Measurements from ENCODE around the gene CEP95. TPM values are rescaled to one million over a fixed set of nuclear protein-coding genes. Genes with fewer than 3 reads are reported as not detected.

CEP95 gene
- total RNA-seq, 4 donors from 2014 or later = 34.8 to 100.0 (median 69.8) TPM

- TF ChIP-seq POLR2A (IDR thresholded peaks at IDR 0.05) (no peak), CTCF (IDR thresholded peaks at IDR 0.05) (no peak)
- Histone ChIP-seq H3K9me3 (no peaks in the 10 kb centered on the region), H3K27ac (no peak overlapping the region), H3K27me3 (no peaks in the 10 kb centered on the region), H3K4me1 (no peaks in the 10 kb centered on the region), H3K36me3 (no peaks in the 10 kb centered on the region), H3K4me3 (no peak overlapping the region)
- intact Hi-C loops (cut with DNase I; ENCODE audit: low total_unique reads) = no loop called here
- DNase-seq = no peak
Measured at GRCh38 chr17:64546716-64547115, 39.9 kb downstream of the CEP95 start.

DNA sequence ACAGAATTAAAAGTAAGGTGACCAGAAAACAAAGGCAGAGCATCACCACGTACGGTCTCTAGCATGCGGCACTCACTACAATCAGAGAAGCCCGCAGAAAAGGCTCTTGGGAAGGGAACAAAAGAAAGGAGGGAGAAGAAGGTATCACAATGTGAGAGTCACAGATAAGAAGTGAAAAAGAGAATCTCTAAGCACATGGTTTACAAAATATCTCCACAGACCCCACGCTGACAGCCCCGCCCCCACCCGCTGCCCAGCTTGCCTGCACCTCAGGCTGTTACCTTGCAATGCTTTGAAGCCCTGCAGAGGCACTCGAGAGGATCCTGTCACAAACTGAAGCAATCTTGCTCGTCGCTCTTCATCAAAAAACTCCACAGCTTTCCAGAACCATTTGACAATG, 40.5 kb downstream of the CEP95 start:
- intact Hi-C loops (cut with DNase I; ENCODE audit: low total_unique reads) = no loop called here
- TF ChIP-seq CTCF (IDR thresholded peaks at IDR 0.05) (no peak), POLR2A (IDR thresholded peaks at IDR 0.05) (no peak)
- Histone ChIP-seq H3K36me3 (no peaks in the 10 kb centered on the region), H3K27me3 (no peaks in the 10 kb centered on the region), H3K27ac (no peak overlapping the region), H3K9me3 (no peaks in the 10 kb centered on the region), H3K4me3 (no peak overlapping the region), H3K4me1 (no peaks in the 10 kb centered on the region)
- no peak for DNase-seq

DNA sequence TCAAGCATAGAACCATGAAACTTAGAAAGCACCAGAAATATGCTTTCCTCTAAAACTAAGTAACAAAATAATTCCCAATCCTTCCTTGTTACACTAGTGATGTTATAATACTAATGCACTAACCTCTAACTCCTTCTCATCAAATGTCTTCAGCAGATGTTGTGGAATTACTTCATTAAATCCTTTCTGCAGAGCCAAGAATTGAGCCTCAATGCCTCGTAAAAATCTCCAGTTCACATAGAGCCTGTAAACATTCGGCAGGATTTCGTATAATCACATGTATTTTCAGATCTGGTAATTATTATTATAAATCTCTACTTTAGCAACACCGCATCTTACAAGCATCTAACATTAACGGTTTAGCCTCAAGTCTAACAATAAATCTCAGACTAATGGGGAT, 44.7 kb downstream of the CEP95 start:
- intact Hi-C loops (cut with DNase I; ENCODE audit: low total_unique reads) = no loop called here
- no peaks in the 10 kb centered on the region for H3K27me3 ChIP-seq
- H3K27ac ChIP-seq = no peak overlapping the region
- TF ChIP-seq CTCF (IDR thresholded peaks at IDR 0.05) (no peak), POLR2A (IDR thresholded peaks at IDR 0.05) (no peak)
- no peaks in the 10 kb centered on the region for H3K36me3 ChIP-seq
- DNase-seq = no peak
- H3K4me1 ChIP-seq = no peaks in the 10 kb centered on the region
- no peak overlapping the region for H3K4me3 ChIP-seq
- no peaks in the 10 kb centered on the region for H3K9me3 ChIP-seq

DNA sequence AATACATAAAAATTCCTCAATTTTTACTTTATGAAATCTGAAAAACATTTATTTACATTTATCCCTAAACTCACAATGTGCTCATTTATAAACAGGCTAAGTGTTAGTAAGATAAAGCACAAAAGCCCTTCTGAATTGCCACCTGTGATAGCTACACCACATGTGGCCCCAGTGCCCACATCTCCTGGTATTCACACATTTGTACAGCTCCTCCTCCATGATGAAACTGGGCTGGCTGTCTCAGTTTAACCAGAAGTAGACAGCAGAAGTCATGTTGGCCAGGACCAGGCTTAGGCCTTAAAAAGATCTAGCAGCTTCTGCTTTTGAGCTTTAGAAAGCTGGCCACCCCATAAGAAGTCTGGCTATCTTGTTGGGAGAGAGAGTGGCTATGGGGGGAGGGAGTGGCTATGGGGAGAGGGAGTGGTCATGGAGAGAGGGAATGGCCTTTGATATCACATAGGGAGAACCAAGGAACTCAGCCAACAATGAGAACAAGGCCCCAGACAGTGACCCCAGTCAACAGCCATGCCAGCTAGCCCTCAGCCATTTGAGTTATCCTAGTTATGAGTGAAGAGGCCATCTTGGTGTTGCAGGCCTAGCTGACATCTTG, 47.4 kb downstream of the CEP95 start:
- no peaks in the 10 kb centered on the region for H3K9me3 ChIP-seq
- H3K27me3 ChIP-seq = no peaks in the 10 kb centered on the region
- H3K4me3 ChIP-seq = no peak overlapping the region
- intact Hi-C loops (cut with DNase I; ENCODE audit: low total_unique reads) = no loop called here
- DNase-seq = no peak
- H3K27ac ChIP-seq = no peak overlapping the region
- TF ChIP-seq POLR2A (IDR thresholded peaks at IDR 0.05) (no peak), CTCF (IDR thresholded peaks at IDR 0.05) (no peak)
- H3K36me3 ChIP-seq = no peaks in the 10 kb centered on the region
- no peaks in the 10 kb centered on the region for H3K4me1 ChIP-seq

- no peaks in the 10 kb centered on the region for H3K9me3 ChIP-seq
- intact Hi-C loops (cut with DNase I; ENCODE audit: low total_unique reads) = no loop called here
- TF ChIP-seq POLR2A (IDR thresholded peaks at IDR 0.05) (no peak), CTCF (IDR thresholded peaks at IDR 0.05) (no peak)
- no peak overlapping the region for H3K27ac ChIP-seq
- H3K27me3 ChIP-seq = no peaks in the 10 kb centered on the region
- no peaks in the 10 kb centered on the region for H3K4me1 ChIP-seq
- no peak for DNase-seq
- no peak overlapping the region for H3K4me3 ChIP-seq
- no peaks in the 10 kb centered on the region for H3K36me3 ChIP-seq
Measured at GRCh38 chr17:64555281-64555680, 48.5 kb downstream of the CEP95 start.
